HG03354 (cell line): ENCODE data around the gene MBNL1.

ENCODE experiments used
- ATAC-seq: cut with Tn5 transposase; IDR thresholded peaks from one replicate; pipeline ENCODE4 v1.9.1; 2021; ENCODE audit warnings: mild to moderate bottlenecking; ENCODE audit not compliant: unreplicated experiment, poor library complexity, severe bottlenecking

MBNL1 gene

GRCh38 chr3:152452318-152452717 lies 183.6 kb downstream of the MBNL1 start:
- ATAC-seq = no peak

GRCh38 chr3:152454076-152454875 lies 185.5 kb downstream of the MBNL1 start:
- ATAC-seq = no peak

- ATAC-seq = no peak
These were observed 187.3 kb downstream of the MBNL1 start for GRCh38 chr3:152455989-152456388.

- no peak for ATAC-seq
These were observed 189.0 kb downstream of the MBNL1 start for GRCh38 chr3:152457500-152458375.

- no peak for ATAC-seq
These were observed 189.8 kb downstream of the MBNL1 start for GRCh38 chr3:152458376-152459117.

GRCh38 chr3:152459118-152459515 lies 190.4 kb downstream of the MBNL1 start:
- ATAC-seq = no peak

- ATAC-seq = no peak
These were observed 190.8 kb downstream of the MBNL1 start for GRCh38 chr3:152459572-152459971.

GRCh38 chr3:152460936-152461335 lies 192.2 kb downstream of the MBNL1 start:
- no peak for ATAC-seq

GRCh38 chr3:152461460-152461859 lies 192.7 kb downstream of the MBNL1 start:
- no peak for ATAC-seq

GRCh38 chr3:152466784-152467183 lies 198.1 kb downstream of the MBNL1 start:
- ATAC-seq = peak; percentile 80

- no peak for ATAC-seq
These were observed 200.7 kb downstream of the MBNL1 start for GRCh38 chr3:152469248-152470025.

- no peak for ATAC-seq
These were observed 201.4 kb downstream of the MBNL1 start for GRCh38 chr3:152470095-152470494.

GRCh38 chr3:152470893-152471292 lies 202.2 kb downstream of the MBNL1 start:
- no peak for ATAC-seq

- ATAC-seq = peak; percentile 80
These were observed 203.3 kb downstream of the MBNL1 start for GRCh38 chr3:152471814-152472671.

GRCh38 chr3:152472672-152472954 lies 203.9 kb downstream of the MBNL1 start:
- no peak for ATAC-seq

GRCh38 chr3:152474585-152474984 lies 205.9 kb downstream of the MBNL1 start:
- ATAC-seq = peak; percentile 61

GRCh38 chr3:152477422-152477821 lies 208.7 kb downstream of the MBNL1 start:
- no peak for ATAC-seq

GRCh38 chr3:152480282-152480953 lies 211.7 kb downstream of the MBNL1 start:
- ATAC-seq = peak; percentile 90
